ENCODE measurements around the gene SBNO1. TPM values are rescaled to one million over a fixed set of nuclear protein-coding genes. Genes with fewer than 3 reads are reported as not detected.

SBNO1 gene
- total RNA-seq, 1 experiment from 2014 or later = 43.8 TPM

- Histone ChIP-seq H3K27ac (ENCODE audit: low read depth, low read length) (no peak overlapping the region), H3K36me3 (ENCODE audit: control insufficient read depth in 1 of 2, insufficient read depth in 2 of 2, low read length in 2 of 2) (peaks cover 13 to 22% of the 10 kb centered on the region in 2 experiments; a peak in 3 of 4 replicates), H3K4me1 (ENCODE audit: control insufficient read depth in 1 of 2, insufficient read depth in 2 of 2, low read length in 2 of 2) (peaks cover 0 to 10% of the 10 kb centered on the region in 2 experiments; a peak in 2 of 4 replicates), H3K9me3 (ENCODE audit: control insufficient read depth in 1 of 2, insufficient read depth in 1 of 2, low read depth in 1 of 2, low read length in 2 of 2) (no peaks in the 10 kb centered on the region), H3K4me3 (replicated peaks in 1 of 2; ENCODE audit: low read depth in 1 of 2, low read length in 2 of 2) (no peak overlapping the region), H4K20me1 (ENCODE audit: insufficient read depth) (no peaks in the 10 kb centered on the region), H3K4me2 (ENCODE audit: low read length) (no peak overlapping the region), H2AFZ (ENCODE audit: low read depth, low read length, poor library complexity, severe bottlenecking) (no peak overlapping the region), H3K9ac (ENCODE audit: low read length) (no peak overlapping the region), H3K9me2 (ENCODE audit: insufficient read depth) (no peaks in the 10 kb centered on the region), H3K79me2 (ENCODE audit: insufficient read depth, low read length) (peaks cover 58% of the 10 kb centered on the region), H3K27me3 (ENCODE audit: insufficient read depth, low read length) (no peaks in the 10 kb centered on the region)
- DNase-seq (ENCODE audit: low read depth, low spot score) = no peak
- no peak for ATAC-seq
- BruUV-seq (replicated peaks) = no TSS peak
- ChIA-PET CTCF (no interaction called here), POLR2A (no interaction called here), RAD21 (ENCODE audit: low non-redundant PET in 1 of 2, low total read pairs in 2 of 2, uncharacterized antibody in 2 of 2, unreplicated experiment in 2 of 2) (no interaction called here)
- TF ChIP-seq ZFX (IDR thresholded peaks at IDR 0.05) = no peak
- no peak for TF ChIP-seq EZH2 (IDR thresholded peaks at IDR 0.05)
- TF ChIP-seq ELF1 (IDR thresholded peaks at IDR 0.05; ENCODE audit: borderline replicate concordance, low read depth) = no peak
- no peak for TF ChIP-seq JUND (IDR thresholded peaks at IDR 0.05)
- no peak for TF ChIP-seq SRF (IDR thresholded peaks at IDR 0.05; ENCODE audit: low read depth)
- TF ChIP-seq YY1 (IDR thresholded peaks at IDR 0.05; ENCODE audit: extremely low read depth, insufficient replicate concordance, low read depth, low read length) = no peak
- TF ChIP-seq CTCF (IDR thresholded peaks at IDR 0.05 in 2 of 3, conservative IDR thresholded peaks at IDR 0.05 in 1 of 3; ENCODE audit: borderline replicate concordance in 1 of 3, insufficient read depth in 1 of 3, low read depth in 2 of 3, low read length in 2 of 3) = no peak
- intact Hi-C loops (cut with micrococcal nuclease) = no loop called here
Measured at GRCh38 chr12:123266679-123267277, 97.9 kb downstream of the SBNO1 start.

All from HCT116 (cell line).